DOHH2 (cell line): ENCODE data around the gene PCDH8.

ENCODE experiments used
- H3F3A ChIP-seq: fragments of 200-600 bp; sonication (generic), shearing (Covaris generic); 2 replicates; pipeline ENCODE4 v1.6.0; 2016; ENCODE audit warnings: antibody characterized with exemption, mild to moderate bottlenecking; ENCODE audit not compliant: control insufficient read depth, insufficient read depth
- H3K27ac ChIP-seq: fragments of 200-600 bp; sonication (generic); 2 replicates; pipeline ENCODE4 v1.5.1; 2014; ENCODE audit warnings: low read depth, mild to moderate bottlenecking, low read length, moderate library complexity
- H3K27me3 ChIP-seq: fragments of 200-600 bp; sonication (generic); 2 replicates; pipeline ENCODE4 v1.6.1; 2014; ENCODE audit warnings: mild to moderate bottlenecking, low read length, mixed read lengths; ENCODE audit not compliant: control insufficient read depth
- H3K36me3 ChIP-seq: fragments of 200-600 bp; sonication (generic); 2 replicates; pipeline ENCODE4 v1.6.1; 2014; ENCODE audit warnings: mild to moderate bottlenecking, low read length, moderate library complexity, mixed read lengths; ENCODE audit not compliant: control insufficient read depth
- H3K4me1 ChIP-seq: fragments of 200-600 bp; sonication (generic); 2 replicates; pipeline ENCODE4 v1.6.1; 2014; ENCODE audit warnings: mild to moderate bottlenecking, low read length, mixed read lengths; ENCODE audit not compliant: control insufficient read depth
- H3K4me2 ChIP-seq: fragments of 200-600 bp; sonication (generic); 2 replicates; pipeline ENCODE4 v1.6.0; 2014; ENCODE audit warnings: mild to moderate bottlenecking, low read length, moderate library complexity
- H3K4me3 ChIP-seq: fragments of 200-600 bp; sonication (generic); 2 replicates; pipeline ENCODE4 v1.5.1; 2014; ENCODE audit warnings: mild to moderate bottlenecking, low read length, mixed read lengths
- H3K79me2 ChIP-seq: fragments of 200-600 bp; sonication (generic); 2 replicates; pipeline ENCODE4 v1.6.1; 2014; ENCODE audit warnings: mild to moderate bottlenecking, low read length, mixed read lengths; ENCODE audit not compliant: control insufficient read depth
- H3K9me2 ChIP-seq: fragments of 200-600 bp; sonication (generic); replicated peaks from 2 replicates; pipeline ENCODE4 v1.6.1; 2014; ENCODE audit warnings: mild to moderate bottlenecking, low read length, mixed read lengths; ENCODE audit not compliant: control insufficient read depth
- H3K9me3 ChIP-seq: fragments of 200-600 bp; sonication (generic); 2 replicates; pipeline ENCODE4 v1.6.1; 2014; ENCODE audit warnings: antibody characterized with exemption, low read length, mixed read lengths; ENCODE audit not compliant: control insufficient read depth, insufficient read depth
- H4K20me1 ChIP-seq: fragments of 200-600 bp; sonication (generic); 2 replicates; pipeline ENCODE4 v1.6.0; 2014; ENCODE audit warnings: low read depth, mild to moderate bottlenecking, antibody characterized with exemption, low read length, moderate library complexity; ENCODE audit not compliant: control insufficient read depth, insufficient read depth
- EZH2phosphoT487 ChIP-seq: fragments of 200-600 bp; sonication (generic); IDR thresholded peaks from 2 replicates; pipeline ENCODE4 v1.6.1; 2017; ENCODE audit warnings: borderline replicate concordance, mild to moderate bottlenecking, antibody characterized with exemption, low read length, moderate library complexity, mixed read lengths
- TF ChIP-seq, protein P1 (sequence below): fragments of 200-600 bp; sonication (generic); IDR thresholded peaks from one replicate; pipeline ENCODE4 v1.5.1; 2014; ENCODE audit warnings: antibody characterized with exemption, mild to moderate bottlenecking, low read depth, low read length; ENCODE audit not compliant: poor library complexity, severe bottlenecking

Gene PCDH8

DNA sequence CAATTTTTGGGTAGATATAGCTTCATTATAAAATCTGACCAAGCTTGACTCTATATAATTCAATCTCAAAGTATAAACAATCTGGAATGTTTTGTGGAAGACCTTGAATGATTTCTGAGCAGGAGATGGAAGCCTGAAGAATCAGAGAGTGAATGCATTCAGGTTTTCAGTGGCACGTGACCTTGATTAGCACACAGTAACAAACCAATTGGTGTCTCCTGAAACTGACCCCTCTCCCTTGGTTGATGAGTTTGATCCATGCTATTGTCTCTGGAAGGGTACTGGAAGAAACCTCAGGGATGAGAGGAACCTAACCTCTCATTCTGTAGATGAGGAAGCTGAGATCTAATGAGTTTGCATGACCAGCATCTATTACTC, 39.6 kb downstream of the PCDH8 start:
- H3K27ac ChIP-seq, result no peak overlapping the region

DNA sequence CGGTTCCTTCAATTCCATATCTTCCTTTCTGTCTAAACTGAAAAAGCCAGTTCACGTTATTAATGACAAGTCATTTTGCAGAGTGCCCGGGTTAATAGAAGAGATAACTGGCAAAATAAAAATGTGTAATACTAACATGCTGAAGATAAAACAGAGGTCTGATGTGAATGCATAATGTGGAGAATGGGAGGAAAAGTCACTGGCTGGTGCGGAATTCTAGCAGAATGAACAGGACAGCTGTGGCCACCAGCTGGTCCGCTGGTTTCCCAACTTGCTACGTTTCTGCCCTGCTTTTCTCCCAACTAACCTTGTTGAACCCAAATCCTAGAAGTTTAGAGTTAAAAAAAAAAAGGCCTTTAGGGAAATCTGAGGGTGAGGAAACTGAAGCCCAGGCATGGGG, 42.4 kb downstream of the PCDH8 start:
- no peak overlapping the region for H3K4me3 ChIP-seq
- no peaks in the 10 kb centered on the region for H4K20me1 ChIP-seq
- H3K79me2 ChIP-seq, result no peaks in the 10 kb centered on the region
- H3F3A ChIP-seq, result no peaks in the 10 kb centered on the region
- H3K36me3 ChIP-seq, result no peaks in the 10 kb centered on the region
- no peaks in the 10 kb centered on the region for H3K4me1 ChIP-seq
- H3K27me3 ChIP-seq, result peaks cover 8% of the 10 kb centered on the region
- TF ChIP-seq, protein P1, sequence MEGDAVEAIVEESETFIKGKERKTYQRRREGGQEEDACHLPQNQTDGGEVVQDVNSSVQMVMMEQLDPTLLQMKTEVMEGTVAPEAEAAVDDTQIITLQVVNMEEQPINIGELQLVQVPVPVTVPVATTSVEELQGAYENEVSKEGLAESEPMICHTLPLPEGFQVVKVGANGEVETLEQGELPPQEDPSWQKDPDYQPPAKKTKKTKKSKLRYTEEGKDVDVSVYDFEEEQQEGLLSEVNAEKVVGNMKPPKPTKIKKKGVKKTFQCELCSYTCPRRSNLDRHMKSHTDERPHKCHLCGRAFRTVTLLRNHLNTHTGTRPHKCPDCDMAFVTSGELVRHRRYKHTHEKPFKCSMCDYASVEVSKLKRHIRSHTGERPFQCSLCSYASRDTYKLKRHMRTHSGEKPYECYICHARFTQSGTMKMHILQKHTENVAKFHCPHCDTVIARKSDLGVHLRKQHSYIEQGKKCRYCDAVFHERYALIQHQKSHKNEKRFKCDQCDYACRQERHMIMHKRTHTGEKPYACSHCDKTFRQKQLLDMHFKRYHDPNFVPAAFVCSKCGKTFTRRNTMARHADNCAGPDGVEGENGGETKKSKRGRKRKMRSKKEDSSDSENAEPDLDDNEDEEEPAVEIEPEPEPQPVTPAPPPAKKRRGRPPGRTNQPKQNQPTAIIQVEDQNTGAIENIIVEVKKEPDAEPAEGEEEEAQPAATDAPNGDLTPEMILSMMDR, result no peak
- TF ChIP-seq EZH2phosphoT487, result no peak
- no peaks in the 10 kb centered on the region for H3K9me3 ChIP-seq
- no peak overlapping the region for H3K27ac ChIP-seq
- no peaks in the 10 kb centered on the region for H3K9me2 ChIP-seq
- no peak overlapping the region for H3K4me2 ChIP-seq

More for the DNA sequence above, 39.6 kb downstream of the PCDH8 start:
- Histone ChIP-seq H3K4me1 (no peaks in the 10 kb centered on the region), H4K20me1 (no peaks in the 10 kb centered on the region), H3K27me3 (peaks cover 8% of the 10 kb centered on the region), H3K4me2 (no peak overlapping the region), H3K9me3 (no peaks in the 10 kb centered on the region), H3K36me3 (no peaks in the 10 kb centered on the region), H3K4me3 (no peak overlapping the region), H3F3A (no peaks in the 10 kb centered on the region), H3K9me2 (no peaks in the 10 kb centered on the region), H3K79me2 (no peaks in the 10 kb centered on the region)
- TF ChIP-seq, protein P1, result no peak
- TF ChIP-seq EZH2phosphoT487, result no peak

DNA sequence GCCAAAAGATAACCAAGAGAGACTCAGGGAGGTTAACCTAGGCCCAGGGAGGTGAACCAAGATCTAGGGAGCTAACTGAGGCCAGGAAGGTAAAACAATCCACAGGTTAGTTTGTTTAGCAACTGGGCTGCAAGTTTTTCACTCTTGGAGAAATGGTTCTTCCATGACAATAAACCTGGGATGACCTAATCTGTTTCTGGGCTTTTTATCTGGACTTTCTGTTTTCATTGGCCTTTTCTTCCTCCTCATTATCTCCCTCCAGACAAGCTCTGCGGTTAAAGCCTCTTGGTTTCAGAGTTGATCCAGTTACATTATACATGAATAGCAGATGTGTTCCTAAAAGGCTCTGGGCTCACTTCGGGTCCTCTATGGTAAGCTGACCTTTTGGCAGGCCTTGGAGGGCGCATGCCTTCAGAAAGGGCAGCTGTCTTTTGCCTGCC, 44.2 kb downstream of the PCDH8 start:
- H3K79me2 ChIP-seq, result no peaks in the 10 kb centered on the region
- no peaks in the 10 kb centered on the region for H3K4me1 ChIP-seq
- no peak overlapping the region for H3K4me3 ChIP-seq
- no peak for TF ChIP-seq EZH2phosphoT487
- TF ChIP-seq, protein P1, result no peak
- H4K20me1 ChIP-seq, result no peaks in the 10 kb centered on the region
- H3K27me3 ChIP-seq, result peaks cover 8% of the 10 kb centered on the region
- H3F3A ChIP-seq, result no peaks in the 10 kb centered on the region
- no peak overlapping the region for H3K4me2 ChIP-seq
- H3K9me3 ChIP-seq, result no peaks in the 10 kb centered on the region
- no peaks in the 10 kb centered on the region for H3K9me2 ChIP-seq
- no peaks in the 10 kb centered on the region for H3K36me3 ChIP-seq
- H3K27ac ChIP-seq, result no peak overlapping the region
